AG10803 (cell line): ENCODE measurements around the gene MAGI1.

Source experiments
- DNase-seq: peaks from one replicate; pipeline ENCODE4 v3.0.0; 2010; ENCODE audit warnings: low read depth
- H3K4me3 ChIP-seq: 2 replicates; pipeline ENCODE4 v1.5.1; 2011; ENCODE audit warnings: mild to moderate bottlenecking, low read length, control low read depth
- TF ChIP-seq, protein P1 (sequence below): conservative IDR thresholded peaks from 2 replicates; pipeline ENCODE4 v1.5.1; 2011; ENCODE audit warnings: mild to moderate bottlenecking, low read length, control low read depth, inconsistent platforms

The MAGI1 gene

DNA sequence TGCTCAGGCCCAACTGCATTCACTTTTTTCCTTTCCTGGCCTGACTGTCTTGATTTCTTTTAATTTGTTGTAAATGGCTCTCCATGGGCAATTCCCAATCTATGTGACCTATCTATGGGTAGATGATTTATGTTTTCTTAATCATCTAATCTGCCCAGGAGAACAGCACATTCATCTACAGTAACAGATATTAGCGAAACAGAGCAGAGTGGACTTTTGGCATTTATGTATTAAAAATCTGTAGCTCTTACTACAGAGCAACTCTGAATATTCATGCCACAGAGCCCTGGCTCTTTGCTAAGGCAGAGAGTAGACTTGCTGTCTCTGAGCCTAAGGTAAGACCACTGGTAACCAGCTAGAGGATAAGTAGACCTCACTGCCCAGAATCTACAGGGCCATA is 676.0 kb downstream of the MAGI1 start:
- no peak overlapping the region for H3K4me3 ChIP-seq
- TF ChIP-seq, protein P1, sequence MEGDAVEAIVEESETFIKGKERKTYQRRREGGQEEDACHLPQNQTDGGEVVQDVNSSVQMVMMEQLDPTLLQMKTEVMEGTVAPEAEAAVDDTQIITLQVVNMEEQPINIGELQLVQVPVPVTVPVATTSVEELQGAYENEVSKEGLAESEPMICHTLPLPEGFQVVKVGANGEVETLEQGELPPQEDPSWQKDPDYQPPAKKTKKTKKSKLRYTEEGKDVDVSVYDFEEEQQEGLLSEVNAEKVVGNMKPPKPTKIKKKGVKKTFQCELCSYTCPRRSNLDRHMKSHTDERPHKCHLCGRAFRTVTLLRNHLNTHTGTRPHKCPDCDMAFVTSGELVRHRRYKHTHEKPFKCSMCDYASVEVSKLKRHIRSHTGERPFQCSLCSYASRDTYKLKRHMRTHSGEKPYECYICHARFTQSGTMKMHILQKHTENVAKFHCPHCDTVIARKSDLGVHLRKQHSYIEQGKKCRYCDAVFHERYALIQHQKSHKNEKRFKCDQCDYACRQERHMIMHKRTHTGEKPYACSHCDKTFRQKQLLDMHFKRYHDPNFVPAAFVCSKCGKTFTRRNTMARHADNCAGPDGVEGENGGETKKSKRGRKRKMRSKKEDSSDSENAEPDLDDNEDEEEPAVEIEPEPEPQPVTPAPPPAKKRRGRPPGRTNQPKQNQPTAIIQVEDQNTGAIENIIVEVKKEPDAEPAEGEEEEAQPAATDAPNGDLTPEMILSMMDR, result no peak
- no peak for DNase-seq

DNA sequence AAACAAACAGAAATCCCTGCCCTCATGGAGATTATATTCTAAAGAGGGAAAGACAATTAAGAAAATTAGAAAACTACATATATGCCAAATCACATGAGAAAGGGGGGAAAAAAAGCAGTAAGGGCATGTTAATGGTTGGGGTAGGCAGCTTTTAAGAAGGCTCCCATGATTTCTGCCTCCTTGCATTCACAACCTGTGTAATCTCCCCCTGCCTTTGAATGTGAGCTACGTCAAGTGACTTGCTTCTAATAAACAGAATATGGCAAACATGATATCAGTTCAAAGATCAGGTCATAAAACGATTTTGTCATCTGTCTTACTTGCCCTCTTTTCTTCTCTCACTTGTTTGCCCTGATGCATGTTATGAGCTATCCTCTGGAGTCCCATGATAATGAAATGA is 677.3 kb downstream of the MAGI1 start:
- no peak for DNase-seq
- TF ChIP-seq, protein P1, result no peak
- no peak overlapping the region for H3K4me3 ChIP-seq

DNA sequence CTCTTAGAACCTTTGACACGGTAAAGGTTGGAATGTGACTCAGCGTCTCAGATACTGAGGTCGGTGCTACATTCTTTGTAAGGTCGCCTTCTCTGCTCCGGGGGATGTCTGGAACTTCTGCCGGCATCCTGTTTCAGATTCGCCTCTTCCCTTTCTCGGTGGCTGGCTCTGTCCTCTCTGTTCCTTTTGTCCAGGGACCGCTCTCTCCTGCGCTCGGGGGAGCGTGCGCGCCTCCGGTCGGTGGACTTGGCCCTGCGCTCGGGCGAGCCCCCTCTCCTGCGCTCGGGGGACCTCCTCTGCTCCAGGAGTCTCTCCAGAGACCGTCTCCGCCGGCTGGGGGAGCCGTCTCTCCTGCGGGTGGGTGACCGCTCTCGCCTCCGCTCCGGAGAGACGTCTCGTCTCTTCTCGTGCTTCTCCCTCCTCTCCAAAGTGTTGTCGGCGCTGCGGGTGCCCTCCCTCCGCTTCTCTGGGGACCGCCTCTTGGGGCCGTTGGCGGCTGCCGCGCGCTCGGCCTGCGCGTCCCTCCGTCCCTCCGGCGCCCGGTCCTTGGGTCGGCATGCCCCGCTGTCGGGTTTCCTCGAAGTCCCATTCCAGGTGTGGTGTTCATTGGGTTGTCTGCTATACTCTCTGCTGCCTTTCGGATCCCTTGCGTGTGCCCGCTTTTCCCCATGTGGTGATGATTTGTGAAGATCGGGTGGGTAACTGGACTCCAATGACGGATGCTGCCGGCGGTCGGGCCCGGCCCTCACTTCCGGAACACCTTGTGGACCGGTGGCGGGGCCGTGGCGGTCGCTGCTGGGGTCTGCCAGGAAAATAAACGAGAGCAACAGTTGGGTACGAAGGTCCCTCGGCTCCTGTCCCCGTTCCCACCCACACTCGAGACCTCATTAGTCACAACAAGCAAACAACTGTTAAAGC is 682.1 kb downstream of the MAGI1 start:
- TF ChIP-seq, protein P1, result 0 out of 2 replicates have a peak, but pooled peaks have one; percentile 2
- DNase-seq, result peak; percentile 10
- H3K4me3 ChIP-seq, result peak overlapping the region; percentile 29

DNA sequence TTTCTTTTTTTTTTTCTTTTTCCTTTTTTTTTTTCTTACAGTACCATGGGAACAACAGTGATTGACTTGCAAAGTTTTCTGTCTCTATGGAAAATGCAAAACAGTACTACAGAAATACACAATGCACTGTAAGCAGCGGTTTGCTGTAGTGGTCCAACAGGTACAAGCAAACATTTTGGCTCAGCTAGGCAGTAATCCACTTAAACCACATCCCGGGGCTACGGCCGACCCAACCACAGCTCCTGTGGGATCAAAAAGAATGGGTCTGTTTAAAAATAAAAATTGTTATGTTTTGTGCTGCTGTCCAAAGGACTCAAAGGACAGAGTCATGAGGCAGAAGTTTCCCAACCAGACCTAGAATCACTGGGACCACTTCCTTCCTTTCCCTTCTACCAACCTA is 683.8 kb downstream of the MAGI1 start:
- no peak for DNase-seq
- H3K4me3 ChIP-seq, result no peak overlapping the region
- TF ChIP-seq, protein P1, result no peak

DNA sequence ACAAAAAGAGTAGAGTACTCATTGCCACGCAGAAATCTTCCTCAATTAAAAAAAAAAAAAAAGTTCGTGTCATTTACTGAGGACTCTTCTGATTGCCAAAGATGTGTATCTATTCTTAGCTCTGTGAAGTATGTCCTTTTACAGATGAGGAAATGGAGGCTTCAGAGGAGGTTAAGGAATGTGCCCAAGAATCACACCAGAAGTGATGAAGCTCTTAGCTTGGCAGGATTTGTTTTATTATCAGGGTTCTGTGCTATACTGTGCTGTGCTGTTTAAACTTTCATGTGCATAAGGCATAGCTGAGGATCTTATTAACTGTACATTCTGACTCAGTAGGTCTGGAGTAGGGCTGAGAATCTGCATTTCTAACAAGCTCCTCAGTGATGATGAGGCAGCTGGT is 685.8 kb downstream of the MAGI1 start:
- H3K4me3 ChIP-seq, result no peak overlapping the region
- TF ChIP-seq, protein P1, result no peak
- peak; percentile 40 for DNase-seq

DNA sequence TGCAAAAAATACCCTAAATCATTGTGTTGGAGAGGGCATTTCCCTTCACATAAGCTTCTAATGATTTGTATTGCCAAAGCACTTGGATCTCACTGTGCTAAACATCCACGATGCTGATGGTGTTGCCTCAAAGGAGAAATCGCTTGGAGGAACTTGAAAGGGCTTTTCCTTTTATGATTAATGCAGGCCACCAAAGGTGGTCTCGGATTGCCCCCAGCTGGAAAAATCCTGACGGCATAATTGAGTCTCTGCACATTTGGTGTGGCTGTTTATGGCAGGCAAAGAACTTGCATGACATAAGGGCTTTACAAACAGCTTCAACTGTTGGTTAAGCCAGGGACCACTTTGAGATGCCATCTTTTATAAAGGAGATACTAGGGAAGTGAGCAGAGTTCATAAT is 687.0 kb downstream of the MAGI1 start:
- H3K4me3 ChIP-seq, result no peak overlapping the region
- no peak for DNase-seq
- TF ChIP-seq, protein P1, result no peak
